Fibroblast of lung (primary cell): ENCODE measurements around the gene RIF1.

Source experiments
- CTCF ChIP-seq, 2 donors: IDR thresholded peaks in 1 of 2; conservative IDR thresholded peaks in 1 of 2; 1 replicate in 1 of 2; 2 replicates in 1 of 2; pipeline ENCODE4 v1.5.1; 2011 to 2012; ENCODE audit warnings: low read length in 2 of 2, control low read depth in 1 of 2, inconsistent platforms in 1 of 2, low read depth in 1 of 2, mild to moderate bottlenecking in 1 of 2
- EZH2 ChIP-seq: IDR thresholded peaks from 2 replicates; pipeline ENCODE4 v1.5.1; 2012; ENCODE audit warnings: low read length, control low read depth, mild to moderate bottlenecking; ENCODE audit errors: missing control alignments

- TF ChIP-seq CTCF (conservative IDR thresholded peaks at IDR 0.05 in 1 of 2, IDR thresholded peaks at IDR 0.05 in 1 of 2; ENCODE audit: low read depth in 1 of 2, low read length in 2 of 2) = no peak
- no peak for TF ChIP-seq EZH2
These were observed 8.6 kb upstream of the RIF1 start for GRCh38 chr2:151401149-151401548.
